ENCODE results near the gene LEMD2.

The LEMD2 gene

DNA sequence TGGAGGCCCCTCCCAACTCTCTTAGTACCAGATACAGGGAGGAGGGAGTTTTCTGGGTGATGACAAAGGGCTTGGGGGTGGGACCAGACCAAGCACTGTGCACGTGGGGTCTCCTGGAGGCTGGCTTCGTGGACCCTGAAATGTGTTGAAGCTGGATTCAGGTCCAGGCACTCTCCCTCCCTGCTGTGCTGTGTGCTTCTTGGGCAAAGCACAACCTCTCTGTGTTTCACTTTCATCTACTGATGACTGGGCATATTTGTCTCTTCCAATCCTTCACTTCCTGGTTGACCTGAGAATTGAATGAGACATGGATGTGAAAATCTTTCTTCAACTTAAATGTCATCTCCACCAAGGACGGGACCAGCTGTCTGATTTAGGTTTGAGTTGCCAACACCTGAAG lies 29.4 kb upstream of the LEMD2 start:
- no peak for FAIRE-seq

DNA sequence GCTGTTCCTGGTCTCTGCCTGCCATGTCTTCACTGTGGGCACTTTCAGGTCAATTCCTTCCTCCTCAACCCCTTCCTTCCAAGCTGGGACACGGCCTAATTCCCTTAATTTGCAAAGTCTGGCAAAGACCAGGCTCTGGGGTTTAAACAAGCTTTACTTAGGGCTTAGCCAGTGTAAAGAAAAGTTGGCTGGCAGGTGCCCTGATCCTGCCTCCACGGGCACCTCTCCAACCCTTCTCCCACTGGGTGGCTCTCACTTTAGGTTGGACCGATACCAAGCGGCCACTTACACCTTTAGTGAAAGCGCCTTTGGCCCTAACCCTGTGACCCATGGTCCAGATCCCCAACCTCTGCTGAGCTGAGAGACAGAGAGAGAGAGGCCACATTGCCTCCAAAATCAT lies 28.6 kb upstream of the LEMD2 start:
- FAIRE-seq = no peak

DNA sequence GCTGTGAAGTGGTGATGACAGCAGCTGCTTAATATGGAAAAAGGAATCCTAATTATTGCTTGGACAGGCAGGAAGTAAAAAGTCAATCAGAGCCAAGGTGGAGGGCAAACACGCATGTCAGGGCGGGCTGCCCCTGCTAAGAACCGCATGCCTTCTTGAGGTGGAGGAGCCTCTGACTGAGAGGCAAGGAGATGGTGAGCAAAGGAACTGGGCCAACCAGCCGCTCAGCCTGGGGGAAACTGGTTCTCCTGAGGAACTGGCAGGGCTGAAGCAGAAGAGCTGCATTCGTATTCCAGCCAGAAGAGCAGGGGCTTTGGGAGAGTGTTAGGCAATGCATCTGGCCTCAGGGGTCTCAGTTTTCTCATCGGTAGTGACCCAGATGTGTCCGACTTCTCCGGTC lies 28.0 kb upstream of the LEMD2 start:
- FAIRE-seq = no peak

GRCh38 chr6:33815854-33816253 lies 26.9 kb upstream of the LEMD2 start:
- no peak for FAIRE-seq

DNA sequence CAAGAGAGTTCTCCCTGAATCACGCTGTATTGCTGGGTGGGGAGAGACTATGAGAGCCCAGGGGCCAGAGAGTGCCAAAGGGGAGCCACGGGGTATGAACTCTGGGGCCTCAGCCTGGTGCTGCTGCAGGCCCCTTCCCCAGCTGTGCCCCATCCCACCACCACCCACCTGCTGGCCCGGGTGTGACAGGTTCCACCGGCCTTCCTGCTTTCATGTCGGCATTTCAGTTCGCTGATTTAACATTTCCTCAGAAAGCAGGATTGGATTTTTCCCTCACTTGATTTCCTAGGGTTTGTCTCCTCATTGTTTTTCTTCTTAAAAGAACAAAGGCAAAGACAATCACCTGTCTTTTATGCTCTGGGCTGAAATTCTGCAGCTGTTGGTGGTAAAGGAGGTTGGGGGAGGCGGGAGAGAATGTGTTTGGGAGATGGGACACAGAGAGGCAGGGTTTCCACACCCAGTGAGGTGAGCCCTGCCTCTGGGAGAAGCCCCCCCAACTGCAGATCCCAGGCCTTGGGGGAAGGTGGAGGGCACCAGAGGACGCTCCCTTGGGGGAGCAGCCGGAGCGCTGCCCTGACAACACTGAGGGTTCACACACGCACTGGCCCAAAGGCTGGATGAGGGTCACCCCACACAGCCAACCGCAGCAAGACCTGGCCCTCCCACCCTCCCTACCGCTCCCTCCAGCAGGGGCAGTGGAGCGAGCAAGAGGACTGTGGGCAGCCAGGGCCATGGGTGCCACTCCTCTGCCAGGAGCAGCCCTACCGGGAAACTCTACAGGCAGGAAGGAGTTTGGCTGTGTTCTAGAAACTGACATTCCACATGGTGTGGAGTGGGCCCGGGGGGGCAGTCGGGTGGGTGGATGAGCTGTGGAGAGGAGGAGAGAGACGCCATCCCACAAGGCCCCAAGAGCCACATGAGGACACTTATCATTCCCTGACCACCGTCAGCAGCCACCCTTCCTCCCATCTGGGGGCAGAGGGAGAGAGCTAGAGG lies 25.4 kb upstream of the LEMD2 start:
- FAIRE-seq = no peak

GRCh38 chr6:33813246-33813904 lies 24.4 kb upstream of the LEMD2 start:
- FAIRE-seq = no peak

GRCh38 chr6:33812669-33813068 lies 23.7 kb upstream of the LEMD2 start:
- FAIRE-seq = no peak

DNA sequence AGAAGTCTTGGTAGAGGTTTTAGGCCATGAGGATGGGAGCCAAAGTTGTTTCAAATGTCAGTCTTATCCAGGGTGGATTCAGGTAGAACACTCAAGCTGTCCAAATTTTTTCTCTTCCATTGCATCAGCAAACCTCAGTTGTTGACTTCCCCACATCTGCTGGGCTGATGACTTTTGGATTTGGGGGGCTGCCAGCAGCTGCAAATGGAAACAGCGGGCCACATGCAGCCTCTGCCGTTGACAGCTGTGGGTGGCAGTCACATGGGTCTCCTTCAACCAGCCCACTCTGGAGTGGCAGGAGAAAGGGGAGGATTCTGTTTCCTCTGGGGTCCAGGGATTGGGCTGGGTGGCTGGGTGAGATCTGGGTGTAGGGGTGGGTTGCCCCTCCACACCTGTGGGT lies 20.7 kb upstream of the LEMD2 start:
- FAIRE-seq = no peak

DNA sequence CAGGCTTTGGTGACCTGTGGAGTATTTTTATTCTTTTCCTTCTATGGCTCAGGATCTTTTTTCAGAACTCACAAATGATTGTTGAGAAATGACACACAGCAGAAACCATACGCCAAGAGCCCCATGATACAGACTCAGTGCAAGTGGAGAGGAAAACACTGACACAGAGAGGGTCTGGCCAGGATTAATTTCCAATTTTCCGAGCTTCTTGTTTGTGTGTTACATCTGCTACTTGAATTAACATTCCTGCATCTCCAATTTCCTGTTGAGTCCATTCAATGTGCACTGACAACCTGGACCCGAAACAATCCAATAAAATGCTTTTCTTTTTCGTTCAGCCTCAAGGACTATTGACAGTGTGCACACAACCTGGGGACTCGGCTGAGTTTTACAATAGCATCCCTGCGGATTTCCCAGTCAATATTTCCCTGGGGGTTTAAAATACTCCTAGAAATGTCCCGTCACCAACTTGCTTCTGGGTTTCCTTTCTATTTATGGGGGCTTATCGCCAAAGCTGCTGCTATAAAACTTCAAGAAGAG lies 19.8 kb upstream of the LEMD2 start:
- no peak for FAIRE-seq

- no peak for FAIRE-seq
Measured at GRCh38 chr6:33807606-33808005, 18.7 kb upstream of the LEMD2 start.

- no peak for FAIRE-seq
Measured at GRCh38 chr6:33806841-33807240, 17.9 kb upstream of the LEMD2 start.

DNA sequence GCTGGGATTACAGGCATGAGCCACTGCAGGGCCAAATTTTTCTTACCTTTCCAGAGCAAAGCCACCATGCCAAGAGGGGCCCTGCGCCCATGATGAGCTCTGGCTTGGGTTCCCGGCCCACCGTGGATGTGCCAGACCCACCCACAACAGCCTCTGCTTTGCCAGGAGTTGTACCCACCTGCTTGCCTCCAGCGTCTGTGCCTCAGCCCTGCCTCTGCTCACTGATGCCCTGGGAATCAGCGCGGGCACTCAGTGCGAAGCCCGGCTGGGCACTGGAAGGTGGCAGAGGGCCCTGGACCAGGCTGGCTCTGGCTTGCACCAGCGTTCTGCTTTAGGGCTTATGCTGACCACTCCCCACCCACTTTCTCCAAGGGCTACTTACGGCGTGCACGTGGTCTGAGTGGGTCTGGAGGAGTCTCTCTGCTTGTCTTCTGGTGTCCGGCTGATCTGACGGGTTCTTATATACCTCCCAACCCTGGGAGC lies 14.7 kb upstream of the LEMD2 start, which contains the start of gene MLN:
MLN (minus strand) TSS at position 433 of the 483 bp plus-strand sequence. CDS start 2,840 bp downstream, outside the sequence.
- FAIRE-seq = no peak

- FAIRE-seq = no peak
Measured at GRCh38 chr6:33802186-33802958, 13.4 kb upstream of the LEMD2 start.

- FAIRE-seq = no peak
Measured at GRCh38 chr6:33801611-33802010, 12.7 kb upstream of the LEMD2 start.

- no peak for FAIRE-seq
Measured at GRCh38 chr6:33800248-33800969, 11.5 kb upstream of the LEMD2 start.

DNA sequence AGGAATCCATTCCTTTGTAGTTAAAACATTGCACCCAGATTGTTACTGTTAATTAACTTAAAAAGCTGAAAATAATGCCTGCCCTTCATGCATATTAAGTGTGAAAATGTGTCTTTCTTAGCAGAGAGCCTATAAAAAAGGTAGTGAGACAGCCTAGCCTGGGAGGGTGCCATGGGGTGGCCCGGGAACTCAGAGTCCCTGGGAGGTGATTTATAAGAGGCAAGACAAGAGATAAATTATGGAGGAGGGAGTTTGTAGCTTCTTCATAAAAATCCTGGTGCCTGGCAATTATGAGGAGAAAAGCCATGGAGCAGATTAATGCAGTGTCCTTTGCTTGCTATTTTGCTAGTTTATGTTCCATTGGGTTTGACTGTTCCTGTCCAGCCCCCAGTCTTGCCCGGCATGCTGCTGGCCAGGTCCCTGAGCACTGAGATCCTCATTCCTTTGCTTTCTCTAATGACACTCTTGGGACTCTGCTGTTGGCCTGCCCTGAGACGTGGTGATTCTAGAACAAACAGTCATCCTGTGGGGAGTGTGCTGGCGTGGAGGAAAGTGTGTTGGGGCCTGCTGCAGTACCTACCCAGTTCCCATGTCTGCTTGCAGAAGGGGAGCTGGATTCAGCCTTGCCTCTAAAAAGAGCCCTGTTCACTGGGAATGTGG lies 10.7 kb upstream of the LEMD2 start:
- no peak for FAIRE-seq

DNA sequence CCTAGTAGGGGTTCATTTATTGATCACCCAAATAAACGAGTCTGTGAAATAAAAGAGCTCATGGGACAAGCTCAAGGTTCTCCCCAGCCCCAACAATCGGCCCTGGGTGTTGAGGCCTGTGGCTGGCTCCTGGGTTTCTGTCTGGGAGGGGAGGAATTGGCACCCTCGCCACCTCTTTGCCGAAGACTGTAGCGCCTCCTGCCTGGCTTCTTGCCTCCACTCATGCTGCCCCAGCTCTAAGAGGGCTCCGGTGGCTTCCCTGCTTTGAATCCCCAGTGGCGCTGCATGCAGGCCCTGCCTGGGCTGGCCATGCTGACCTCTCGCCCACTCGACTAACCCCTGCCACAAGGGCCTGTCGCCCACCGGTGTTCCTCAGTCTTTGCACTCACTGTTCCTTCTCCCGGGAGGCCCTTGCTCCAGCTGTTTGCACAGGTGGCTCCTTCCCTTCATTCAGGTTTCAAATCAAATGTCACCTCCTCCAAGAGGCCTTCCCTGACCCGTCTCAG lies 9.5 kb upstream of the LEMD2 start:
- no peak for FAIRE-seq

DNA sequence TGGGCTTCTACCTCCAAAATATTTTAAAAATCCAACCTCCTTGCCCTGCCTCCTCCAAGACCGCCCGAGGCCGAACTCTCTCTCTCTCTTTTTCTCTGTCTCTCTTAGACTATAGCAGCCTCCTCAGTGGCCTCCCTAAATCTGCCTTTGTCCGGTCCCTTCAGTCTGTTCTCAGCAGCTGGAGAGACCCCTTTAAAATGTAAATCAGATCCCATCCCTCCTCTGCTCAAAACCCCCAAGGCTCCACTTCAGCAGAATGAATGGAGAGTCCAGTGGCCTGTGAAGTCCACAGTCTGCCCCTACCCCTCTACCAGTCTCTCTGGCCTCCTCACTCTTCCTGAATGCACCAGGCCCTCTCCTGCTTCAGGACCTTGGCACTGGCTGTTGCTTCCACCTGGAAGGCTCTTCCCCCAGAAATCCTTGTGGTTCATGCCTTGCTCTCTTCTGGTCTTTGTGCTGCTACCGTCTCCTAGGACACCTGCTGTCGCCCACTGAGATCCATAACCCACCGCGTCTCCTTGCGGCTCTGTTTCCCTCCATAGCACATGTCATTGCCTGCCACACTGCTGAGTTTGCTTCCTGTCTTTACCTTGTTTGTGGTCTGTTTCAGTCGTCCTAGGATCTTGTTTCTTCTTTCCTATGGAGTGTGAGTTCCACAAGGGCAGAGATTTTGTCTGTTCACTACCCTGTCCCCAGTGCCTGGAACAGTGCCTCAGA lies 8.9 kb upstream of the LEMD2 start:
- FAIRE-seq = no peak

DNA sequence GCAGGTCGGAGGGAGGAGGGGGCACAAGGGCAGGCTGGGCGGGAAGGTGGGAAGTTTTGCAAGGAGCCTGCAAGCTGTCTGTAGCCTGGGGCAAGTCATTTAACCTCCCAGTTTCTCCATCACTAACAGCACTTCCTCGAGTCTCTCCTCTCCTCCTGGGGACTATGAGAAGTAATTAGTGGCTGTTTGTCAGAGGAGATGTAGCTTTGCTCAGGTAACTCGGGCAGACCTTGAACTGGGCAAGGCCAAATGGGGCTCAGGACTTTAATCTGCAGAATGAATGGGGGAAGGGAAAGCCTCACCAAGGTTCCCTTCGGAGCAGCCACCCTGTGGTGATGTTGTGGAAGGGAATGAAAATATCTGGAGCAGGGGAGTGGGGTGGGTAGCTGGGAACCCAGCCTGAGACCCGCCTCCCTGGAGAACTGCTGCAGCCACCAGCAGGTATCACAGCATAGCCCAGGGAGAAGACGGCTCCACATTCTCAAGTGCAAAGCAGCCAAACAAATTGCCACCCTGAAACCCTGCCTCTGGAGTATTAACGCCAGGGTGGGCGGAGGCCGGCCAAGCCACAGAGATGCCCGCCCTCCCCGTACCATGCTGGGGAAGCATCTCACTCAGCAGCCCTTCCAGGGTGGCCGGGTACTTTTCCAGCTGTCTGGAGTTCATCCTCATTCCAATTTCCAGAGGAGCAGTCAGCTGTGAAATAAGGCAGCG lies 6.1 kb upstream of the LEMD2 start:
- FAIRE-seq = no peak

GRCh38 chr6:33792981-33793380 lies 4.1 kb upstream of the LEMD2 start:
- FAIRE-seq = no peak

Measured in A204.1 (cell line).